OCI-LY7 (cell line): Measurements from ENCODE around the gene TUSC2. TPM values are rescaled to one million over a fixed set of nuclear protein-coding genes. Genes with fewer than 3 reads are reported as not detected.

Experiments
- BruUV-seq: library from RNA; stranded (reverse); fragments of 400-500 nt; replicated peaks from 2 replicates; lab custom pipeline; 2021; lab: Mats Ljungman, UMichigan
- CTCF ChIA-PET: fragments of 300-600 bp; sonication (Branson Sonifier 250); formaldehyde crosslinking; loops from one replicate; lab custom pipeline; 2022; ENCODE audit warnings: antibody characterized with exemption; ENCODE audit not compliant: unreplicated experiment; lab: Charles Lee
- POLR2A ChIA-PET: fragments of 300-600 bp; sonication (Branson Sonifier 250); formaldehyde crosslinking; loops from one replicate; lab custom pipeline; 2022; ENCODE audit warnings: antibody characterized with exemption; lab: Charles Lee
- DNase-seq: peaks from one replicate; pipeline ENCODE4 v3.0.0-alpha.2; 2015; ENCODE audit warnings: low spot score
- H2AFZ ChIP-seq: fragments of 200-600 bp; sonication (generic), shearing (Covaris generic); 2 replicates; pipeline ENCODE4 v1.6.1; 2014; ENCODE audit warnings: mild to moderate bottlenecking, antibody characterized with exemption, low read length, moderate library complexity
- H3K27ac ChIP-seq: fragments of 200-600 bp; sonication (generic); 2 replicates; pipeline ENCODE4 v1.5.1; 2014; ENCODE audit warnings: mixed run types, low read depth, mild to moderate bottlenecking, moderate library complexity, low read length, inconsistent platforms; ENCODE audit not compliant: poor library complexity, severe bottlenecking
- H3K36me3 ChIP-seq: fragments of 200-600 bp; sonication (generic); 2 replicates; pipeline ENCODE4 v1.6.1; 2014; ENCODE audit warnings: mild to moderate bottlenecking, antibody characterized with exemption, low read length, moderate library complexity, mixed read lengths; ENCODE audit not compliant: insufficient read depth
- H3K4me1 ChIP-seq: fragments of 200-600 bp; sonication (generic); 2 replicates; pipeline ENCODE4 v1.5.1; 2014; ENCODE audit warnings: mild to moderate bottlenecking, low read length; ENCODE audit not compliant: insufficient read depth, poor library complexity, severe bottlenecking
- H3K4me2 ChIP-seq: fragments of 200-600 bp; sonication (generic); 2 replicates; pipeline ENCODE4 v1.6.1; 2014; ENCODE audit warnings: mild to moderate bottlenecking, low read length
- H3K4me3 ChIP-seq: fragments of 200-600 bp; sonication (generic); 2 replicates; pipeline ENCODE4 v1.5.1; 2014; ENCODE audit warnings: mild to moderate bottlenecking, low read depth, low read length; ENCODE audit not compliant: poor library complexity, severe bottlenecking
- H3K79me2 ChIP-seq: fragments of 200-600 bp; sonication (generic); 2 replicates; pipeline ENCODE4 v1.6.1; 2016; ENCODE audit warnings: low read depth, mild to moderate bottlenecking, low read length, moderate library complexity, mixed read lengths; ENCODE audit not compliant: insufficient read depth
- H3K9me2 ChIP-seq: fragments of 200-600 bp; sonication (generic); 2 replicates; pipeline ENCODE4 v1.6.1; 2016; ENCODE audit warnings: mild to moderate bottlenecking, low read length, mixed read lengths; ENCODE audit not compliant: insufficient read depth
- H3K9me3 ChIP-seq: fragments of 200-600 bp; sonication (generic); 2 replicates; pipeline ENCODE4 v1.6.1; 2014; ENCODE audit warnings: mild to moderate bottlenecking, mixed run types, low read length, mixed read lengths
- H4K20me1 ChIP-seq: fragments of 200-600 bp; sonication (generic); 2 replicates; pipeline ENCODE4 v1.6.1; 2014; ENCODE audit warnings: mild to moderate bottlenecking, antibody characterized with exemption, low read length, moderate library complexity, mixed read lengths; ENCODE audit not compliant: insufficient read depth
- CTCF ChIP-seq: fragments of 200-600 bp; sonication (generic); conservative IDR thresholded peaks from 2 replicates; pipeline ENCODE4 v1.5.1; 2014; ENCODE audit warnings: mild to moderate bottlenecking, antibody characterized with exemption, low read length, moderate library complexity, mixed read lengths
- EZH2phosphoT487 ChIP-seq: fragments of 200-600 bp; sonication (generic); IDR thresholded peaks from 2 replicates; pipeline ENCODE4 v1.6.1; 2018; ENCODE audit warnings: low read depth, borderline replicate concordance, mild to moderate bottlenecking, mixed run types, antibody characterized with exemption, low read length, moderate library complexity, mixed read lengths
- intact Hi-C: fragments of 100-400 bp; cut with micrococcal nuclease; formaldehyde crosslinking; loops from one replicate; pipeline ENCODE4 v1.10.0; 2022; ENCODE audit not compliant: unreplicated experiment
- total RNA-seq, 2 experiments: library from RNA; depleted of rRNA in 1 of 2; stranded (reverse); fragments of >200 nt in 1 of 2; shearing (Covaris generic) in 1 of 2; gene quantifications; 2 replicates each; pipeline ENCODE4 v1.2.3, GENCODE V29; 2014 to 2022

Gene TUSC2
- total RNA-seq, 2 experiments from 2014 or later: 20.4 to 24.5 TPM

DNA sequence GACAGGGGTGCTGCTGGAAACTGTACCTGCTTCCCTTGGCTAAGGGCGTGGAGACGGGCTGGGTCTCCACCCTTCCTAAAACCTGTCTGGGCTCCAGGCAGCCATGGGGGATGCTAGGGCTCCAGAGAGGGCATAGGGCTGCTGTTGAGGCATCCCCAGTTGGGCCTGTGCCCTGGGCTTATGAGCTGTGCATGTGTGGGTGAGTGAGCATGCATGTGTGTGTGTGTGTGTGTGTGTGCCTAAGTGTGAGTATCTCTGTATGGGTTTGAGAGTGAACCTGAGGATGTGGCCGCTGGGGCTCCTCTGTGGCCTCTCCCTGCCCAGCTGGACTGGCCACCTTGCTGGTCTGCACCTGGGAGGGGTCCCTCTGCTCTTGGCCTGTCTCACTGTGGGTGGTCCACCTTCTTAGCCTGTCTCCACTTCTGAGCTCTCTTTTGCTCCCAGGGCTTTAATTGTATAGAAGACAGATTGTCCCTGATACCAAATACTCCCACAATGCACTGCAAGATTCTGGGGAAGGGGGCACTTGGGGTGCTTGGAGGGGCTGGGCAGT is 43.2 kb upstream of the TUSC2 start:
- H3K4me2 ChIP-seq: no peak overlapping the region
- no peaks in the 10 kb centered on the region for H3K79me2 ChIP-seq
- H3K27ac ChIP-seq: no peak overlapping the region
- no peaks in the 10 kb centered on the region for H3K9me2 ChIP-seq
- H3K36me3 ChIP-seq: no peaks in the 10 kb centered on the region
- H2AFZ ChIP-seq: no peak overlapping the region
- no TSS peak for BruUV-seq
- intact Hi-C loops: no loop called here
- TF ChIP-seq EZH2phosphoT487: no peak
- no peak for TF ChIP-seq CTCF
- H4K20me1 ChIP-seq: no peaks in the 10 kb centered on the region
- CTCF ChIA-PET: no interaction called here
- no peaks in the 10 kb centered on the region for H3K9me3 ChIP-seq
- no peaks in the 10 kb centered on the region for H3K4me1 ChIP-seq
- H3K4me3 ChIP-seq: no peak overlapping the region
- POLR2A ChIA-PET: interaction anchor here (0.6 kb wide), 1 partner anchor 10 kb away, joined by 8 read pairs; no protein-coding TSS in a partner anchor
- no peak for DNase-seq

- H3K27ac ChIP-seq: no peak overlapping the region
- peaks cover 4% of the 10 kb centered on the region for H3K4me1 ChIP-seq
- CTCF ChIA-PET: no interaction called here
- TF ChIP-seq CTCF: peak; percentile 62
- TF ChIP-seq EZH2phosphoT487: no peak
- intact Hi-C loops: no loop called here
- H3K9me2 ChIP-seq: no peaks in the 10 kb centered on the region
- no peaks in the 10 kb centered on the region for H3K9me3 ChIP-seq
- H2AFZ ChIP-seq: no peak overlapping the region
- POLR2A ChIA-PET: no interaction called here
- peak; percentile 26 for DNase-seq
- H4K20me1 ChIP-seq: no peaks in the 10 kb centered on the region
- no peak overlapping the region for H3K4me3 ChIP-seq
- H3K79me2 ChIP-seq: no peaks in the 10 kb centered on the region
- no peak overlapping the region for H3K4me2 ChIP-seq
- no TSS peak for BruUV-seq
- no peaks in the 10 kb centered on the region for H3K36me3 ChIP-seq
Measured at GRCh38 chr3:50370594-50370993, 42.6 kb upstream of the TUSC2 start.

GRCh38 chr3:50369012-50369670 is 41.1 kb upstream of the TUSC2 start:
- POLR2A ChIA-PET: no interaction called here
- H3K4me3 ChIP-seq: no peak overlapping the region
- no peaks in the 10 kb centered on the region for H3K9me2 ChIP-seq
- H3K9me3 ChIP-seq: no peaks in the 10 kb centered on the region
- no peak for DNase-seq
- H4K20me1 ChIP-seq: no peaks in the 10 kb centered on the region
- CTCF ChIA-PET: no interaction called here
- TF ChIP-seq CTCF: no peak
- TF ChIP-seq EZH2phosphoT487: no peak
- intact Hi-C loops: no loop called here
- no TSS peak for BruUV-seq
- H3K36me3 ChIP-seq: no peaks in the 10 kb centered on the region
- no peak overlapping the region for H3K4me2 ChIP-seq
- no peak overlapping the region for H3K27ac ChIP-seq
- no peak overlapping the region for H2AFZ ChIP-seq
- H3K79me2 ChIP-seq: no peaks in the 10 kb centered on the region
- H3K4me1 ChIP-seq: peaks cover 7% of the 10 kb centered on the region
